Smooth muscle cell (in vitro differentiated cells): ENCODE results near the gene RDH5. TPM values are rescaled to one million over a fixed set of nuclear protein-coding genes. Genes with fewer than 3 reads are reported as not detected.
A peak's percentile ranks its signal among the peaks of the same experiment; 100 is the strongest.

Experiments
- DNase-seq: peaks from one replicate; lab custom pipeline; 2025; ENCODE audit not compliant: unreplicated experiment; lab: John Stamatoyannopoulos, UW
- H2AFZ ChIP-seq: fragments of 200-600 bp; sonication (generic); 2 replicates; pipeline ENCODE4 v1.6.0; 2016; ENCODE audit warnings: antibody characterized with exemption, low read depth, mild to moderate bottlenecking
- H3F3A ChIP-seq: fragments of 200-600 bp; sonication (generic); 2 replicates; pipeline ENCODE4 v1.6.0; 2017; ENCODE audit warnings: antibody characterized with exemption, low read depth
- H3K27ac ChIP-seq: fragments of 200-600 bp; sonication (generic); 2 replicates; pipeline ENCODE4 v1.5.1; 2016; ENCODE audit warnings: low read depth, mild to moderate bottlenecking
- H3K27me3 ChIP-seq: fragments of 200-600 bp; sonication (generic); 2 replicates; pipeline ENCODE4 v1.6.1; 2016; ENCODE audit warnings: low read depth, mild to moderate bottlenecking
- H3K36me3 ChIP-seq: fragments of 200-600 bp; sonication (generic); 2 replicates; pipeline ENCODE4 v1.5.1; 2016; ENCODE audit warnings: low read depth
- H3K4me1 ChIP-seq: fragments of 200-600 bp; sonication (generic); 2 replicates; pipeline ENCODE4 v1.5.1; 2016; ENCODE audit warnings: low read depth
- H3K4me2 ChIP-seq: fragments of 200-600 bp; sonication (generic); 2 replicates; pipeline ENCODE4 v1.6.0; 2016; ENCODE audit warnings: mild to moderate bottlenecking
- H3K4me3 ChIP-seq: fragments of 200-600 bp; sonication (generic); 2 replicates; pipeline ENCODE4 v1.5.1; 2016; ENCODE audit warnings: mild to moderate bottlenecking
- H3K79me2 ChIP-seq: fragments of 200-600 bp; sonication (generic); 2 replicates; pipeline ENCODE4 v1.6.0; 2016; ENCODE audit warnings: low read depth, mild to moderate bottlenecking
- H3K9ac ChIP-seq: fragments of 200-600 bp; sonication (generic); 2 replicates; pipeline ENCODE4 v1.6.0; 2016; ENCODE audit warnings: low read depth
- H3K9me3 ChIP-seq: fragments of 200-600 bp; sonication (generic); replicated peaks from 2 replicates; pipeline ENCODE4 v1.5.1; 2016; ENCODE audit warnings: low read depth
- H4K20me1 ChIP-seq: fragments of 200-600 bp; sonication (generic); 2 replicates; pipeline ENCODE4 v1.6.0; 2016; ENCODE audit warnings: low read depth
- WGBS: methylation state at CpG from one replicate; pipeline ENCODE4 v1.1.7; 2016; ENCODE audit warnings: low lambda C conversion rate; 5-methylcytosine and 5-hydroxymethylcytosine counted together
- polyA plus RNA-seq: library from polyadenylated mRNA; unstranded; fragments of >200 nt; fragmentation: Nextera tagmentation; extraction: Ambion mirVana; gene quantifications from 2 replicates; pipeline ENCODE4 v1.2.1, GENCODE V29; 2016
- total RNA-seq: library from RNA; depleted of rRNA; stranded (reverse); fragments of >200 nt; gene quantifications from 2 replicates; pipeline ENCODE4 v1.2.3, GENCODE V29; 2014
- TF ChIP-seq, protein P1 (sequence below): fragments of 200-600 bp; sonication (generic); IDR thresholded peaks from 2 replicates; pipeline ENCODE4 v1.5.1; 2017; ENCODE audit warnings: borderline replicate concordance, mild to moderate bottlenecking, antibody characterized with exemption; ENCODE audit not compliant: insufficient read depth, poor library complexity, severe bottlenecking

The RDH5 gene
- total and polyA plus RNA-seq, 2 experiments from 2014 or later, result 3.7 TPM; not detected in 1

DNA sequence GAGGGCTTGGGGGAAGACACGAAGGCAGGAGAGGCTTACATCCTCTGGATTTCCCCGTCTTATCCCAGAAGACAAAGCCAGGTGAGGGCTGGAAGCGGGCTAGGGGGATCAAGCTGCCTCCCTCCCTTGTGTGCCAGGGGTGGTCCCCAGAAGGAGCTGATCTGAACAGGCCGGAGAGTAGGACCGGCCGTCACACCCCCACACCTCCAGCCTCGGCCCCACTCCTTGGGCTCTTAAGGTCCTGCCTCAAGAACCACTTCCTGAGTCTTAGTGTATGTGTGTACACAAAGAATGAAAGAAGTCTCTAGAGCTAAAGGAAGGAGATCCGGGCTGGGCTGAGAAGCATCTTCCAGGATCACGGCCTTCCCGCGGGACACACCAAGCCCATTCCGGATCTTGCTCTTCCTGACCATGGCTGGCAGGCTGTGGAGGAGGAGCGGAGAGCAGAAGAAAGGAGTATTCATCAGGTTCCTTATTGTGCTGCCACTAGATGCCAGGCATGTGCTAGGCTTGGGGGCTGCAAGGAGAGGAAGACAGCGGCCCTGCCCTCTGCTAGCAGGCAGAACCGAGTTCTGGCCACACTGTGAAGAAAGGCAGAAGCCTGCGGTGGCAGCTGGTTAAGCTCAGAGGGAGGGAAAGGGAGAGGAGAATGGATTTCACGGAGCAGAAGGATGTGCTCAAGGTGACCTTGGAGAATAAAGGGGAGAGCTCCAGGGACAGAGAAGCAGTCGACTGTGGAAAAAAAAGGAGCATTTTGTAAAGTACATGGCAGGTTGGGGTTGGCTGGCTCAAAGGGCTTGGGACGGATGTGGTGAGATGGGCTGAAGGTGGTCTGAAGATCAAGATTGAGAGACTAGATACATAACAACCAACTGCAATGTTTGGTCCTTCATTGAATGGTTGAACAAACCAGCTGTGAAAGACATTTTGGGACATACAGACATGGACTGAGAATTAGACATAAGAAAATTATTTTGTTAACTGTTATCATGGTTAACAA lies 9.9 kb downstream of the RDH5 start:
- 13% methylated on average over 19 of the region's 19 CpGs for WGBS
- Histone ChIP-seq H3F3A (peaks cover 33% of the 10 kb centered on the region), H3K79me2 (peaks cover 46% of the 10 kb centered on the region), H3K4me3 (peak overlapping the region; percentile 97), H3K36me3 (peaks cover 3% of the 10 kb centered on the region), H3K27ac (peak overlapping the region; percentile 98), H3K27me3 (no peaks in the 10 kb centered on the region), H3K9ac (peak overlapping the region; percentile 94), H2AFZ (no peak overlapping the region), H3K4me1 (peaks cover 17% of the 10 kb centered on the region), H3K4me2 (peak overlapping the region; percentile 93), H3K9me3 (no peaks in the 10 kb centered on the region), H4K20me1 (peaks cover 33% of the 10 kb centered on the region)
- no peak for DNase-seq
- TF ChIP-seq, protein P1, sequence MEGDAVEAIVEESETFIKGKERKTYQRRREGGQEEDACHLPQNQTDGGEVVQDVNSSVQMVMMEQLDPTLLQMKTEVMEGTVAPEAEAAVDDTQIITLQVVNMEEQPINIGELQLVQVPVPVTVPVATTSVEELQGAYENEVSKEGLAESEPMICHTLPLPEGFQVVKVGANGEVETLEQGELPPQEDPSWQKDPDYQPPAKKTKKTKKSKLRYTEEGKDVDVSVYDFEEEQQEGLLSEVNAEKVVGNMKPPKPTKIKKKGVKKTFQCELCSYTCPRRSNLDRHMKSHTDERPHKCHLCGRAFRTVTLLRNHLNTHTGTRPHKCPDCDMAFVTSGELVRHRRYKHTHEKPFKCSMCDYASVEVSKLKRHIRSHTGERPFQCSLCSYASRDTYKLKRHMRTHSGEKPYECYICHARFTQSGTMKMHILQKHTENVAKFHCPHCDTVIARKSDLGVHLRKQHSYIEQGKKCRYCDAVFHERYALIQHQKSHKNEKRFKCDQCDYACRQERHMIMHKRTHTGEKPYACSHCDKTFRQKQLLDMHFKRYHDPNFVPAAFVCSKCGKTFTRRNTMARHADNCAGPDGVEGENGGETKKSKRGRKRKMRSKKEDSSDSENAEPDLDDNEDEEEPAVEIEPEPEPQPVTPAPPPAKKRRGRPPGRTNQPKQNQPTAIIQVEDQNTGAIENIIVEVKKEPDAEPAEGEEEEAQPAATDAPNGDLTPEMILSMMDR, result no peak

DNA sequence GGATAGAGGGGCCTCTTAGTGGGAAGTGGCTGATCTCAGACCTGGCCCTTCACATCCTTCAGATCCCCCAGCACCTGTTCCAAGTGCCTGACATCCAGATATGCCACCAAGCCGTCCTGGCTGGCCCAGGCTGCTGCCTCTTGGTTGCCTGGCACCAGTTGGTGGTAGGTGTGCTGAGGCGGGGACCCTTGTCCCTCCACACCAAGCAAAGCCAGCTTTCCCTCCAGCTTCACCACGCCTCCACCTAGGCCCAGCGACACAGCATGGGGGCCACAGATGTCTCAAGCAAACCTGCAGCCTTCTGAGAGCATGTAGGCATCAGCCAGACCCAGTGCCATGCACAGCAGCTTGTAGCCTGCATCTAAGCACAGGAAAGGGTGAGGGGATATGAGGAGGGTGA lies 12.1 kb downstream of the RDH5 start:
- no peak for DNase-seq
- H4K20me1 ChIP-seq, result peaks cover 11% of the 10 kb centered on the region
- H3K9me3 ChIP-seq, result no peaks in the 10 kb centered on the region
- no peak overlapping the region for H3K27ac ChIP-seq
- peaks cover 29% of the 10 kb centered on the region for H3K79me2 ChIP-seq
- peaks cover 18% of the 10 kb centered on the region for H3F3A ChIP-seq
- no peak overlapping the region for H3K9ac ChIP-seq
- TF ChIP-seq, protein P1, result no peak
- H3K4me1 ChIP-seq, result peaks cover 17% of the 10 kb centered on the region
- H3K27me3 ChIP-seq, result no peaks in the 10 kb centered on the region
- H2AFZ ChIP-seq, result no peak overlapping the region
- WGBS, result 86% methylated on average over 4 of the region's 4 CpGs
- H3K36me3 ChIP-seq, result no peaks in the 10 kb centered on the region
- no peak overlapping the region for H3K4me2 ChIP-seq
- H3K4me3 ChIP-seq, result no peak overlapping the region

DNA sequence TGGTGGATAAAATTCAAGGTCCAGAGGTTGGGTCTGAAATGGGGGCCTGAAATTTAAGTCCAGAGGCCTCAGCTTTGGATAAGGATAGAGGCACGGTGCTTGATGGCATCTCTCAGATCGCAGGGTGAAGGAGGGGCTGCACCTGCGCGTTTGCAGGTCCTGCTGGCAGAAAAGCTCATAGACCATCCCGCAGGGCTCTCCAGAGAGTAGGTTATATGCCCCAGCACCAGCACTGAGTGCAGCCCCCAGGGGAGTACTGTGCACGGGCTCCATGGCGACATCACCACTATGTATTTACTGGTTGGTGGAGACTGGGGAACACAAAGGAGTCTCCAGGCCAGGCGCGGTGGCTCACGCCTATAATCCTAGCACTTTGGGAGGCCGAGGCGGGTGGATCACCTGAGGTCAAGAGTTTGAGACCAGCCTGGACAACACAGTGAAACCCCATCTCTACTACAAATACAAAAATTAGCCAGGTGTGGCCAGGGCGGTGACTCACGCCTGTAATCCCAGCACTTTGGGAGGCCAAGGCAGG lies 12.9 kb downstream of the RDH5 start:
- TF ChIP-seq, protein P1, result no peak
- Histone ChIP-seq H3K4me2 (no peak overlapping the region), H4K20me1 (peaks cover 3% of the 10 kb centered on the region), H3K79me2 (peaks cover 21% of the 10 kb centered on the region), H3K27me3 (no peaks in the 10 kb centered on the region), H3F3A (peaks cover 25% of the 10 kb centered on the region), H3K4me1 (peaks cover 20% of the 10 kb centered on the region), H3K27ac (no peak overlapping the region), H3K36me3 (no peaks in the 10 kb centered on the region), H3K9me3 (no peaks in the 10 kb centered on the region), H3K4me3 (no peak overlapping the region), H2AFZ (no peak overlapping the region), H3K9ac (no peak overlapping the region)
- WGBS, result 93% methylated on average over 14 of the region's 14 CpGs
- no peak for DNase-seq
